Coronary artery (tissue), 2 donors: ENCODE data around the gene RFNG.

Source experiments
- DNase-seq: peaks from one replicate; pipeline ENCODE4 v3.0.0-alpha.2; 2017; ENCODE audit warnings: low spot score
- H3K27ac ChIP-seq, 2 donors: fragments of 200-600 bp; sonication (generic); one replicate each; pipeline ENCODE4 v1.5.1; 2016 to 2019
- H3K4me3 ChIP-seq: fragments of 200-600 bp; sonication (generic); 2 replicates; pipeline ENCODE4 v1.5.1; 2016; ENCODE audit warnings: mild to moderate bottlenecking, moderate library complexity
- CTCF ChIP-seq: fragments of 200-600 bp; sonication (generic); IDR thresholded peaks from one replicate; pipeline ENCODE4 v1.5.1; 2019; ENCODE audit warnings: antibody characterized with exemption

Gene RFNG

GRCh38 chr17:82087961-82088837, 36.6 kb upstream of the RFNG start:
- no peak for TF ChIP-seq CTCF
- no peak overlapping the region for H3K4me3 ChIP-seq
- no peak for DNase-seq
- no peak overlapping the region for H3K27ac ChIP-seq

GRCh38 chr17:82086941-82087906, 35.6 kb upstream of the RFNG start:
- Histone ChIP-seq H3K4me3 (no peak overlapping the region), H3K27ac (no peak overlapping the region)
- TF ChIP-seq CTCF: no peak
- no peak for DNase-seq

- Histone ChIP-seq H3K4me3 (no peak overlapping the region), H3K27ac (no peak overlapping the region)
- TF ChIP-seq CTCF: no peak
- no peak for DNase-seq
Measured at GRCh38 chr17:82085931-82086764, 34.5 kb upstream of the RFNG start.

- Histone ChIP-seq H3K4me3 (no peak overlapping the region), H3K27ac (no peak overlapping the region)
- no peak for TF ChIP-seq CTCF
- no peak for DNase-seq
Measured at GRCh38 chr17:82085031-82085861, 33.6 kb upstream of the RFNG start.

- TF ChIP-seq CTCF: no peak
- DNase-seq: no peak
- Histone ChIP-seq H3K4me3 (no peak overlapping the region), H3K27ac (no peak overlapping the region)
Measured at GRCh38 chr17:82084373-82085030, 32.9 kb upstream of the RFNG start.
